Activated naive CD4-positive, alpha-beta T cell treated with Interleukin-2 at 50 U/mL for 16 hours (primary cell): Measurements from ENCODE around the gene ATP9A.
A peak's percentile ranks its signal among the peaks of the same experiment; 100 is the strongest.
"Not testable (repeated sequence)": the region's sequence is repeated elsewhere in the genome, so short reads cannot be mapped to it uniquely, and the experiment has no call there.

Experiments
- DNase-seq: peaks from one replicate; pipeline ENCODE4 v3.0.0-alpha.2; 2020

ATP9A gene

DNA sequence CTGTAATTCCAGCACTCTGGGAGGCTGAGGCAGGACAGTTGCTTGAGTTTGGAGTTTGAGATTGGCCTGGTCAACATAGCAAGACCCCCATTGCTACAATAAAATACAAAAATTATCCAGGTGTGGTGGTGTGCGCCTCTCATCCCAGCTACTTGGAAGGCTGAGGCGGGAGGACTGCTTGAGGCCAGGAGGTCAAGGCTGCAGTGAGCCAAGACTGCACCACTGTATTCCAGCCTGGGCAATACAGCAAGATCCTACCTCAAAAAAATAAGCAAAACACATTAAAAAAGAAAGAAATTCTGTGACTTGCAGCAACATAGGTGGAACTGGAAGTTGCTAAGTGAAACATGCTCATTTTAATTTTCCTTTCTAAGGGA, 119.6 kb downstream of the ATP9A start:
- DNase-seq = no peak

DNA sequence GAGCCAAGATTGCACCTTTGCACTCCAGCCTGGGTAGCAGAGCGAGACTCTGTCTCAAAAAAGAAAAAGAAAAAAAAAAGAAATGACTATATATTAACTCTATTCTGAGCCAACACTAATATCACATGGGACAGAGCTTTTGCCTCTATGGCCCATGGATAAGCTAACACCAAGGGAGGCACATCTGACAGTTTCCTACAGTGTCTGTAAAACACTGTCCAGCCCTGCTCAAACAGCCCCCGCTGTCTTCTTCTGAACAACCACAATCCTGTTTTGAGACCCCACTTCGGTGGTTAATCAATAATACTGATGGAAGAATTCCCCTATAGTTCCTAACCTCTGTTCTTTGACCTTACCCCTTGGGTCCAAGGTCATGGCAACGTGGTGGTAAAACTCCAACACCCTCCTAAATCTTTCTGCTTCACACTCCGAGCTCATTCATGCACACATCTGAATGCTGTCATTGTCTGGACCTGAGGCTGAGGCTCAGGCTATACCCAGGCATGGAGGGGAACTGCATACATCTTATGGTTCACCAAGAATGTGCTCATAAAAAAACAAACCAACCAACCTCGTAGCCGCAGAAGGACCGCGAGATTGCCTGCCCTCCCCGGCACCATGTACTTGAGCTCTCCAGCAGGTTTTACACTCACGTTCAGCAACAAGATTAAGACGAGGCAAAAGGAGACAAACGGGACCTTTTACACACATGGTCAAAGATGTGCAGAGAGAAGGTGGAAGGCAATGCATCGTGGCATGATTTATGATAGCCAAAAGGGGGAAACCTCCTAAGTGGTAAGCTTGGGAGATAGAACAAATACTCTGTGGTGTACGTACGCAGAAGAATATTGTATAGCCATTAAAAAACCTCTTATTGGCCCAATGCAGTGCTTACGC, 120.3 kb downstream of the ATP9A start:
- DNase-seq = no peak

DNA sequence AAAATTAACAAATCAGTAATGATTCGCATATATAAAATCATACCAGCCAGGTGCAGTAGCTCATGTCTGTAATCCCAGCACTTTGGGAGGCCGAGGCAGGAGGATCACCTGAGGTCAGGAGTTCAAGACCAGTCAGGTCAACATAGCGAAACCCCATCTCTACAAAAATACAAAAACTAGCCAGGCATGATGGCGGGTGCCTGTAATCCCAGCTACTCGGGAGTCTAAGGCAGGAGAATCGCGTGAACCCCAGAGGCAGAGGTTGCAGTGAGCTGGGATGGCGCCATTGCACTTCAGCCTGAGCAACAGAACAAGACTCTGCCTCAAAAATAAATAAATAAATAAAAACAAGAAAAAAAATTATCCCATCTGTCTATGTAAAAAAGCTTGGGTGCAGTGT, 124.4 kb downstream of the ATP9A start:
- DNase-seq = not testable (repeated sequence)

DNA sequence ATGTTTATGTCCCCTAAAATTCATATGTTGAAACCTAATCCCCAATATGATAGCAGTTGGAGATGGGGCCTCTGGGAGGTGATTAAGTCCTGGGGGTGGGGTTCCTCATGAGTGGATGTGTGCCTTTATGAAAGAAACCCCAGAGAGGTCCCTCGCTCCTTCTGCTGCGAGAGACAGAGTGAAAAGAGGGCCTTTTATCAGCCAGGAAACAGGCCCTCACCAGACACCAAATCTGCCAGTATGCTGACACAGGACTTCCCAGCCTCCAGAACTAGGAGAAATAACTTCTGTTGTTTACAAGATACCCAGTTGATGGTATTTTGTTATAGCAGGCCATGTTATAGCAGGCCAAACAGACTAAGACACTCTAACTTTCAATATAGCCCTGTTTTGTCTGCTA, 124.8 kb downstream of the ATP9A start:
- DNase-seq = no peak

DNA sequence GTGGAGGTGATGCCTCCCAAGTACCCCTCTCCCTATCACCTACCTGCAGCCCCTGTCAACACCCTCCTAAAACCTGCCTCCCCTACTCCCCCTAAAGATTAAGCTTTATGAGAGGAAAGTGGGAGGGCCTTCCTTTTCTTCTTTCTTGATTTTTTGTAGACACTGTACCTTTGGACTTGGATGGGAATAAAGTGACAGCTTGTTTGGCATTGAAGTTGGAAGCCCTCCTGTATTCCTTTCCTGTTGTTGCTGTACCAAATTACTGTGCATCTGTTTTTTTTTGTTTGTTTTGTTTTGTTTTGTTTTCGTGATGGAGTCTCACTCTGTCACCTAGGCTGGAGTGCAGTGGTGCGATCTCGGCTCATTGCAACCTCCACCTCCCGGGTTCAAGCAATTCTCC, 126.3 kb downstream of the ATP9A start:
- no peak for DNase-seq

DNA sequence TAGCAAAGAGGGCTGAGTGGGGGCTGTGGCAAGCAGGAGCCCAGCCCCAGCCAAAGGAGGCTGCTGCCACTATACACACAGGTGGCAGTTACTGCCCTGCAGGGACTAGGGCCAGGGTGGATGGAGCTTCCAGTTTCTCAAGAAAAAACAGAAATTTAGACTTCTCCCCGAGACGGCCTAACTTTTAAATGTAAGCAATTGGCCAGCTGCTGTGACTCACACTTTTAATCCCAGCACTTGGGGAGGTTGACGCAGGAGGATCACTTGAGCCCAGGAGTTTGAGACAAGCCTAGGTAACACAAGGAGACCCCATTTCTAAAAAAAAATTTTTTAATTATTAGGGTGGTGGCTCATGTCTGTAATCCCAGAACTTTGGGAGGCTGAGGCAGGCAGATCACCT, 127.4 kb downstream of the ATP9A start:
- no peak for DNase-seq

DNA sequence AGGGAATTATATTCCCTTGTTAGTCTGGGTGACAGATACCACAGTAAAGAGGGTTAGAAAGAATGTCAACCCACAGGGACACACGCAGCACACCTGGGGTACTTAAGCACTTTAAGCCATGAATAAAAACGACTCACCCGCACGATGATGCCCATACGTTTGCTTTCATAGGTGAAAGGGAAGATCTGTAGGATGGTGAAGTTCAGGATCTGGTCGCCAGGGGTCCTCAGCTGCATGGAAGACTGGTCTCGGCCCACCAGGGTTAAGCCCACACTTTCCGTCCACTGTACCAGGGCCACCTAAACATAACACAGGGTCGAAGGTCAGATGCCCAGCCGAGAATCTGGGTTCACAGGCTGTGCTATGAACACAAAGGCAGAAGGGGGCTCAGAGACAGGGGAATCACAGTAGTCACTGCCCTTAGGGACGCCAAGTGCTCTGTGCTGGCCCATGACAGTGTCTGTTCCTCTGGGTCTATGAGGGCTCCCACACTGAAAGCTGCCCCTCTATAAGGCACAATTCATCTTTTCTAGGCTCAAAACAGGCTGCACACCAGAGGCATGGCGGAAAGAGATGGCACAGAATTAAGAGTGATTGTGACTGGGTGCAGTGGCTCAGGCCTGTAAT, 128.9 kb downstream of the ATP9A start:
- DNase-seq = peak; percentile 73

DNA sequence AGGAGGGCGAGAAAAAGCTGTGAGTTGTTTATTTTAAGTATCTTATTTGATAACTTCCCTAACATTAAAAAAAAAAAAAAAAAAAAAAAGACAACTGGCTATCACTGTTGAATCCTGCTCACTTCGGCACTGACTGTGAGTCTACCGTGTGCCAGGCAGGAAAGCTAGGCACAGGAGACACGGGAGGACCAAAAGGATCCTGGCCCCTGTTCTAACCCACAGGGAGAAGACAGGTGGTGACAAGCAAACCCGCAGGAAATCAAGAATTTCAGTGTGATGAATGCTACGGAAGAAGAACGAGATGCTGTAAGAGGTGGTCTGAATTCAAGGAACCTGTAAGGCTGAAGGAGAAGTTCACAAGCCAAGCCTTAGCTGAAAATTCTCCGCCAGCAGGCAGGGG, 130.9 kb downstream of the ATP9A start:
- no peak for DNase-seq

DNA sequence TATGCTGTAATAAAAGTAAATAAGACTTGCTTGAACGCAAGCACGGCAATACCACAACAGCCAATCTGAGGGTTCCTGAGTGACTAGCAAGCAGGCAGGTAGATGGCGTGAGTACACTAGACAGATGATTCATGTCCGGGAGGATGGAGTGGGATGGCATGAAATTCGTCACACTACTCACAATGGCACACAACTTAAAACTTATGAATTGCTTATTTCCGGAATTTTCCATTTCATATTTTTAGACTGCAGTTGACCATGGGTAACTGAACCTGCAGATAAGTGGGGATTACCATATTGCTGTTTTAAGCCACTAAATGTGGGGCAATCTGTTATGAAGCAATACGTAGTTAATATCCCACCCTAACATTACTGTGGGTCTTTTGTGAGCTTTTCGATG, 132.1 kb downstream of the ATP9A start:
- peak; percentile 72 for DNase-seq

DNA sequence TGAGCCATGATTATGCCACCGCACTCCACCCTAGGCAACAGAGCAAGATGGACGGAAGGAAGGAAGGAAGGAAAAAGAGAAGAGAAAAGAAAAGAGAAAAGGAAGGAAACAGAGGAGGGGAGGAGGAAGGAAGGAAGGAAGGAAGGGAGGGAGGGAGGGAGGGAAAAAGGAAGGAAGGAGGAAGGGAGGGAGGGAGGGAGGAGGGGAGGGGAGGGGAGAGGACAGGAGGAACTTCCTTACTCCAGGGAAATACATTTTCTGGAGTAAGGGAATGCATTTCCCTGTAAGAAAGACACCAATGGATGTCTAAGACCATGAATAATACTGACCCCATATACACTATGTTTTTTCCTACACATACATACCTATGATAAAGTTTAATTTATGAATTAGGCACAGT, 132.5 kb downstream of the ATP9A start:
- DNase-seq = no peak

DNA sequence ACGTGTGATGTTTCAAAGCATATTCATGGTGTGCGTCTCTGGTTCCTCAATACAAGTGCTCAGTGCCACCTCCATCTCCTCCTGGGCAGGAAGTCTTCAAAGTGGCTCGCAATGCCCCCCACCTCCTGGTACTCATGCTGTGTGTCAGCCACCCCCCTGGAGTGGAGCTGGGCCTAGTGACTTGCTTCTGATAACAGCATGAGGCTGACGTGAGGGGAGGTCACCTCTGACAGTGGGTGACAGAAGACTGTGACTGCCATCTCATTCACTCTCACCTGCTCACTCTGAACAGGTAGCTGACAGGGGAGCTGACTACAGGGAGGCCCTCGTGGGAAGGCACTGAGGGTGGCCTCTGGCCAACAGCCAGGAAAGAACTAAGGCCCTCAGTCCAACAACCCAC, 133.3 kb downstream of the ATP9A start:
- DNase-seq = peak; percentile 13

DNA sequence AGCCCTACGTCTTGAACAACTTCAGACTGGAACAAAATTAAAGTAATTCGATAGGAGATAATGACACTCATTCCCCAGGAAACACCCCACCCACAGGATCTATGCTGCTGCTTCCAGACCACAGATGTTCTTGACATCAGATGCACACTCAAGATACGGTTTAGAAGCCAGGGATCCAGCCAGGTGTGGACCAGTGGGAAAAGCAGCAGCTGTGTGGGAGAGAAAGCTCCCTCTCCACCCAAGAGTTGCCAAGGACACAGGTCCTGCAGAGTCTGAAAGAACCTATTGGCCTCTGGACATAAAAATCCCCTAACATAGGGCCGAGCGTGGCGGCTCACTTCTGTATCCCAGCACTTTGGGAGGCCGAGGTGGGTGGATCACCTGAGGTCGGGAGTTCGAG, 133.9 kb downstream of the ATP9A start:
- no peak for DNase-seq

DNA sequence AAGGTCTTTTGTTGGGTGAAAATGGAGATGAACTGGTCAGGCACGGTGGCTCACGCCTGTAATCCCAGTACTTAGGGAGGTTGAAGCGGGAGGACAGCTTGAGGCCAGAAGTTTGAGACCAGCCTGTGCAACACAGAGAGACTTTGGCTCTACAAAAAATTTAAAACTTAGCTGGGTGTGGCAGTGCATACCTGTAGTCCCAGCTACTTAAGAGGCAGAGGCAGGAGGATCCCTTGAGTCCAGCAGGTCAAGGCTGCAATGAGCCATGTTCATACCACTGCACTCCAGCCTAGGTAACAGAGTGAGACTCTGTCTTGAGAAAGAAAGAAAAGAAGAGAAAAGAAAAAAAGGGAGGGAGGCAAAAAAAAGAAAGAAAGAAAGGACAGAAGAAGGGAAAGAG, 134.8 kb downstream of the ATP9A start:
- DNase-seq = no peak

DNA sequence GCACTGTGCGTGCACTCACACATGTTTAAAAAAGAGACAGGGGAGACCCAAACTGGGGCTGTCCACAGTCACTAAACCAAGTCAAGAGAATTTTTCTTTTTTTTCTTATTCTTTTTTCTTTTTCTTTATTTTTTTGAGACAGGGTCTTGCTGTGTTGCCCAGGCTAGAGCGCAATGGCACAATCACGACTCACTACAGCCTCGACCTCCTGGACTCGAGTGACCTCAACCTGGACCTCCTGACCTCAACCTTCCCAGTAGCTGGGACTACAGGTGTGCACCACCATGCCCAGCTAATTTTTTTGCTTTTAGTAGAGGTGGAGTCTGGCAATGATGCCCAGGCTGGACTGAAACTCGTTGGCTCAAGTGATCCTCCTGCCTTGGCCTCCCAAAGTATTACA, 136.2 kb downstream of the ATP9A start:
- no peak for DNase-seq

DNA sequence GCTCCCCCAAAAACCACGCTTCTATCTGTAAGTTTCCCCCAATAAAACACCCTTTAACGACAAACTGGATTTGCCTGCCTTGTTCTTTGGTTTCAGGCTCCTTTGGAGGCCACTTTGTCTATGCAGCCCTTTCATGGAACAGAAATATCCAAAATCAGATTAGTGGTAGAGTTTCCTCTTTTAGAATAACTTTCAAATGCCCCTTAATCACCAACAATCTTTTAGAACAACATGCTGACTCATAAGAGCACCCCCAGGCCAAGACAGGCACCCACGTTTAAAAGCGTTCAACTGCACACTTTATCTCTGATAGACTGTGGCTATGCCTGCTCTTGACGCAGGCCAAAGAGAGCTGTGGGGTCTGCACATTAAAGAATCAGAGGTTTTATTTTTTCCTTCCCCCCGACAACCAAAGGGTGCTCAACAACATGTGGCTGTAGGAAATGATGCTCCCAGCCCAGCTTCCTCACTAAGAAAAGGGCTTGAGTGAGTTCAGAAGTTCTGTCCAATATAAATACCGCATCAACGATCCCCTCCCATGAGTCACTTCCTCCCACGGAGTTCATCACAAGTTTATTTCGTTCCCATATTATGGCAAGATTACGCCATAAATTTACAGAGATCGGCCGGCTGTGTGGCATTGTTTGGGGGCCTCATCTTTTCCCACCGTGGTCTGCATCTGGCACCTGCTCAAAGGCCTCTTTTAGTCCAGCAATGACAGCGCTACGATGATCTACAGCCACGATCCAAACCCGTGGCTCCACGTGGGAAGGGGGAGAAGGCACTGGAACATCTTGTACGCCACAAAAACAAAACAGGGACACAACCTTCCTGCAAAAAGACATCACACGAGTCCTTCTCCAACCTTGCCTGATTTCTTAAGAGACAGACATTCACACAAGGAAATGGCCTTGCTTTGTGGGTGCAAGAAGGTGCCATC, 136.9 kb downstream of the ATP9A start:
- DNase-seq = peak; percentile 49

DNA sequence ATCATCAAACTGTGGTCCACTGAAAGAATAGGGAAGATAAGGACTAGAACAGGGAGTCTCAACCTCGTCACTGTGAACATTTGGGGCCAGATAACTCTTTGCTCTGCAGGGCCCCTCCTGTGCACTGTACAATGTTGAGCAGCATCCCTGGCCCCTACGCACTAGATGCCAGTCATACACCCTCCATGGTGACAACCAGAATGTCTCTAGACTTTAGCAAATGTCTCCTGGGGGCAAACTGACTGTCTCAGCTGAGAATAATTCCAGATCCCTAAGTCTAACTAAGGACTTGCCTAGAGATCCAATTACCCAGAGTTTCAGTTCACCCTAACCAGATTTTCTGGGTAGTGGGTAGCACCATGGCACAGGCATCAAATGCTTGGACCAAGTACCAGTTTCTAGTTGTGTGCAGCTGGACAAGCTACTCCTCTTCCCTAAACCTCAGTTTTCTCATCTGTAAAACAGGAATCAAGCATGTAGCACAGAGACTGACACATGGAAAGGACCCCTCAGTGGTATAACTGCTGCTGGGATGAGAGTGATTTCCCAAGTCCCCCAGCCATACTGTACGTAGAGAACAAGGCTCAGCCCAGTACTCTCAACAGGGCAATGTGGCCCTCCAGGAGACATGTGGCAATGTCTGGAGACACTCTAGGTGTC, 138.7 kb downstream of the ATP9A start:
- DNase-seq = no peak

DNA sequence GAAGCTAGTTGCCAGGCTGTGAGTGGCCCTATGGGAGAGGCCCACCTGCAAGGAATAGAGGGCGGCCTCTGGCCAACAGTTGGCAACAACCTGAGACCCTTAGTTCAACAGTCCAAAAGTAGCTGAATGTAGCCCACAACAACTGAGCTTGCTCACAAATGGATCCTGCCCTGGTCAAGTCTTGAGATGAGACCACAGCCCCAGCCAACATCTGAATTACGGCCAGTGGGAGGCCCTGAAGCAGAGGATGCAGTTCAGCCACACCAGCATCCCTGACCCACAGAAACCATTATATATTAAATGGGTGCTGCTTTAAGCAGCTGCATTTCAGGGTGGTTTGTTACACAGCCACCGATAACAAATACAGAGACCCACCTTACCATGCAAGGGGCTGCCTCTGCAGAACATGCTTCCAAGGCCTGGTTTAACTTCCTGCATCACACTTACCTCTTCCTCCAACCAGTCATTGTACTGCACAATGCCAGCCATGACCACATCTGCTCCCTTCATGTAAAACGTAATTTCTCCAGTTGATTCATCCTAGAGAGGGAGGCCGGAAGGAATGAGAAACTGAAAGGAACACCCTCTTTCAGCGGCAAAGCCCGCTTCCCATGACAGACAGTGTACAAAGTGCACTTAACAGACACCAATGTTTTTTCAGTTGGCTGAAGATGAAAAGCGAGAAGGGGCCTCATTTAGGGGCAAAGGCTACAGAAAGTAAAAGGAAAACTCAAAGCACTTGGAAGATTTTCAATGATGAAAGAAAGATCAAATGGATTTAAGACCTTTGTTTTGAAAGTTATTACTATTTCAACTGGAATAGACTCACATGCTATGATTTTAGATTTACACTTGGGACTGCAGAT, 139.4 kb downstream of the ATP9A start:
- DNase-seq = no peak

DNA sequence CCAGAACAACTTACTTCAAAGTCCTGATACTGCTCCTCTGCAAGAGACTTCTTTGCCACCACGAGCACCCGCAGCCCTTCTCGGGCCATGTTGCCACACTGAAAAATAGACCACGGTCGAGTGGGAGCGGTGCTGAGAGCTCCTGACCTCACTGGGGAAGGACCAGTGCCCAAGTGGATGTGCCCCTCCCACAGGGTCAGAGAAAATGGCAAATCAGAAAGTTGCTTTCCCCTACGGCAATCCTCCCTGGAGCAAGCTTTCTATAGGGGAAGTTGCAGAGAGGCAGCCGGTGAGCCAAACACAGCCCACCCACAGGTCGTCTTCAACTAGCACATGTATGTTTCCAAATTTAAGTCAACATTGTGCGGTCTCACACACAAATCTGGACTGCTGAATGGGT, 140.6 kb downstream of the ATP9A start:
- no peak for DNase-seq

DNA sequence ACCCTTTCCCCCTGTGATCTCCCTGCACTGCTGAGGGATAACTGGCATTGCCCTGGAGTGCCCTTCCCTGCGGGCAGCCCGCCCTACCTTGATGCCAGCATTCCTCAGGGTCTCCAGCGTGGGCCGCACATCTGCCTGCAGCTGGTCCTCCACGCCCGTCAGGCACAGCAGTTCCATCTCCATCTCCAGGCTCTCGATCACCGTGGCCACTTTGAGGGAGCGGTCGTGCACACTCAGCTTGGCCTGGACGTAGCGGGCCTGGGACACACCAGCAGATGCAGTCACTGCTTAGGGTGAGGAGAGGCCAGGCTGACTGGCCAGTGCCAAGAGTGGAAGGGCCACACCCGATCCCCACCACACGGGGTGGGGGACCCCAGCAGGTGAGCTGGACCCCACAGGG, 143.1 kb downstream of the ATP9A start:
- no peak for DNase-seq

DNA sequence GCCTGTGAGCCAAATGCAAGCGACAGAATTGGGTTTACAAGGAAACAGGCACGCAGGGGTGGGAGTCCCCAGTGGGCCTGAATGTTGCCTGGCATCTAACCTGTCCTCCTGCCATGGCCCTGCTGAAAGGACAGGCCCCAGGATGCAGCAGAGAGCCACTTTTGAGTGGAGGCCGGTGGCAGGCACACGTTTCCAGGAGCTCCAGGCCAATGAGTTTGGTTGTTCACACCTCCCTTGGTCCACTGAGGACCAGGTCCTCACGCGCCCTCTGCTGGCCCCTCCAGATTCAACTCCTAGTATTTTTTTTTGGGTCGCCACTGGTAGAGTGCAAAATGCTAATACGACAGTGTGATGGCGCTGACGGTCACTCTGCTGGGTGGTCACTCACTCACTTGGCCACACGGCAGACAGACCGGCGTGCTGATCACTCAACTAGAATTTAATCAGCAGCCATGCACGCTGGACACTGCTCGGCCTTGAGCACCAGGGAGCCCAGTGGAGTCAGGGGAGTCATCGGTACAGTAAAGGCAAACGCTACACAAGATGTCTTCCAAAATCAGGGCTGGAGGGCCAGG, 143.9 kb downstream of the ATP9A start:
- peak; percentile 74 for DNase-seq

DNA sequence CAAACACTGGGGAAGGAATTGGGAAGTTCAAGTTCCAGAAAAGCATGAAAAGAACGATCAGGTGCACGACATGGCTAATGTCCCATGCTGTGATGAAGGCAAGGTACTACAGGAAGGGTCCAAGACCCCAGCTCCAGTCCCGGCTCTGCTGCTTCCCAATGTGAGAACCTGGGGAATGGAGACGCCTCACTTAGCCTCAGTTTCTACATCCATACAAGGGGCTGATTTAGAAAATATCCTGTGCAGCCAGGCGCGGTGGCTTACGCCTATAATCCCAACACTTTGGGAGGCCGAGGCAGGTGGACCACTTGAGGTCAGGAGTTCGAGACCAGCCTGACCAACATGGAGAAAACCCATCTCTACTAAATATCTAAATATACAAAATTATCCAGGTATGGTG, 144.9 kb downstream of the ATP9A start:
- no peak for DNase-seq
